Vagina (tissue), 2 donors: ENCODE data around the gene VWA2. TPM values are rescaled to one million over a fixed set of nuclear protein-coding genes. Genes with fewer than 3 reads are reported as not detected.

Experiments used
- DNase-seq, 2 donors: peaks; one replicate each; pipeline ENCODE4 v3.0.0-alpha.2; 2017; ENCODE audit errors: extremely low spot score in 2 of 2
- H3K27ac ChIP-seq: fragments of 200-600 bp; sonication (generic); one replicate; pipeline ENCODE4 v1.5.1; 2019
- H3K27me3 ChIP-seq: fragments of 200-600 bp; sonication (generic); one replicate; pipeline ENCODE4 v1.5.1; 2019
- H3K36me3 ChIP-seq, 2 donors: fragments of 200-600 bp; sonication (generic); one replicate each; pipeline ENCODE4 v1.5.1; 2017 to 2019
- H3K4me1 ChIP-seq: fragments of 200-600 bp; sonication (generic); one replicate; pipeline ENCODE4 v1.5.1; 2019
- H3K4me3 ChIP-seq, 2 donors: fragments of 200-600 bp; sonication (generic); 1 replicate in 1 of 2; 2 replicates in 1 of 2; pipeline ENCODE4 v1.5.1; 2016 to 2019
- H3K9me3 ChIP-seq: fragments of 200-600 bp; sonication (generic); one replicate; pipeline ENCODE4 v1.5.1; 2019
- CTCF ChIP-seq, 3 experiments: fragments of 450-650 bp in 2 of 3; fragments of 200-600 bp in 1 of 3; sonication (generic) in 1 of 3; IDR thresholded peaks; one replicate each; pipeline ENCODE4 v1.5.1; 2017 to 2019; ENCODE audit warnings: antibody characterized with exemption in 3 of 3, mild to moderate bottlenecking in 2 of 3, moderate library complexity in 2 of 3
- POLR2A ChIP-seq, 2 donors: fragments of 450-650 bp; IDR thresholded peaks; one replicate each; pipeline ENCODE4 v1.6.1; 2017; ENCODE audit warnings: antibody characterized with exemption in 2 of 2, mild to moderate bottlenecking in 2 of 2, moderate library complexity in 2 of 2
- POLR2AphosphoS5 ChIP-seq, 2 donors: sonication (generic); formaldehyde crosslinking; IDR thresholded peaks; one replicate each; pipeline ENCODE4 v1.9.0; 2017; ENCODE audit warnings: antibody characterized with exemption in 2 of 2, mild to moderate bottlenecking in 2 of 2, low read depth in 1 of 2; ENCODE audit not compliant: insufficient read depth in 1 of 2
- intact Hi-C: fragments of 100-400 bp; cut with DNase I; formaldehyde crosslinking; loops from one replicate; pipeline ENCODE4 v1.15.1; 2023
- total RNA-seq: library from RNA; depleted of rRNA; stranded (reverse); fragments of >200 nt; gene quantifications from one replicate; pipeline ENCODE4 v1.2.3, GENCODE V29; 2016

Gene VWA2
- total RNA-seq, 1 donor from 2014 or later, result 2.9 TPM

GRCh38 chr10:114202812-114203211, 36.2 kb upstream of the VWA2 start:
- intact Hi-C loops, result no loop called here
- no peak overlapping the region for H3K4me3 ChIP-seq
- H3K27ac ChIP-seq, result no peak overlapping the region
- H3K9me3 ChIP-seq, result no peaks in the 10 kb centered on the region
- H3K27me3 ChIP-seq, result no peaks in the 10 kb centered on the region
- no peaks in the 10 kb centered on the region for H3K4me1 ChIP-seq
- no peaks in the 10 kb centered on the region for H3K36me3 ChIP-seq
- DNase-seq, result no peak
- no peak for TF ChIP-seq POLR2A (IDR thresholded peaks at IDR 0.05)
- no peak for TF ChIP-seq POLR2AphosphoS5 (IDR thresholded peaks at IDR 0.05; ENCODE audit: insufficient read depth in 1 of 2, low read depth in 1 of 2)
- TF ChIP-seq CTCF (IDR thresholded peaks at IDR 0.05), result no peak

- H3K27ac ChIP-seq, result no peak overlapping the region
- no peaks in the 10 kb centered on the region for H3K36me3 ChIP-seq
- H3K27me3 ChIP-seq, result no peaks in the 10 kb centered on the region
- no peak overlapping the region for H3K4me3 ChIP-seq
- H3K9me3 ChIP-seq, result no peaks in the 10 kb centered on the region
- no peaks in the 10 kb centered on the region for H3K4me1 ChIP-seq
- DNase-seq, result no peak
- intact Hi-C loops, result no loop called here
- TF ChIP-seq POLR2A (IDR thresholded peaks at IDR 0.05) (no peak), POLR2AphosphoS5 (IDR thresholded peaks at IDR 0.05; ENCODE audit: insufficient read depth in 1 of 2, low read depth in 1 of 2) (no peak), CTCF (IDR thresholded peaks at IDR 0.05) (no peak)
Measured at GRCh38 chr10:114206902-114207301, 32.2 kb upstream of the VWA2 start.

- Histone ChIP-seq H3K9me3 (no peaks in the 10 kb centered on the region), H3K27me3 (no peaks in the 10 kb centered on the region), H3K4me3 (no peak overlapping the region), H3K36me3 (no peaks in the 10 kb centered on the region), H3K4me1 (no peaks in the 10 kb centered on the region), H3K27ac (no peak overlapping the region)
- DNase-seq, result no peak
- intact Hi-C loops, result no loop called here
- TF ChIP-seq POLR2A (IDR thresholded peaks at IDR 0.05) (no peak), CTCF (IDR thresholded peaks at IDR 0.05) (no peak), POLR2AphosphoS5 (IDR thresholded peaks at IDR 0.05; ENCODE audit: insufficient read depth in 1 of 2, low read depth in 1 of 2) (no peak)
Measured at GRCh38 chr10:114207349-114207748, 31.7 kb upstream of the VWA2 start.

GRCh38 chr10:114208351-114208750, 30.7 kb upstream of the VWA2 start:
- Histone ChIP-seq H3K27me3 (no peaks in the 10 kb centered on the region), H3K36me3 (no peaks in the 10 kb centered on the region), H3K9me3 (no peaks in the 10 kb centered on the region), H3K4me3 (no peak overlapping the region), H3K27ac (no peak overlapping the region), H3K4me1 (no peaks in the 10 kb centered on the region)
- no peak for DNase-seq
- TF ChIP-seq POLR2AphosphoS5 (IDR thresholded peaks at IDR 0.05; ENCODE audit: insufficient read depth in 1 of 2, low read depth in 1 of 2), result no peak
- TF ChIP-seq POLR2A (IDR thresholded peaks at IDR 0.05), result no peak
- no peak for TF ChIP-seq CTCF (IDR thresholded peaks at IDR 0.05)
- intact Hi-C loops, result no loop called here

GRCh38 chr10:114212153-114212552, 26.9 kb upstream of the VWA2 start:
- TF ChIP-seq POLR2A (IDR thresholded peaks at IDR 0.05), result no peak
- no peak for TF ChIP-seq CTCF (IDR thresholded peaks at IDR 0.05)
- H3K4me3 ChIP-seq, result no peak overlapping the region
- intact Hi-C loops, result no loop called here
- no peak overlapping the region for H3K27ac ChIP-seq
- no peaks in the 10 kb centered on the region for H3K4me1 ChIP-seq
- no peak for DNase-seq
- no peaks in the 10 kb centered on the region for H3K27me3 ChIP-seq
- H3K9me3 ChIP-seq, result no peaks in the 10 kb centered on the region
- no peaks in the 10 kb centered on the region for H3K36me3 ChIP-seq
